Measurements from ENCODE around the gene MFSD12.

The MFSD12 gene

DNA sequence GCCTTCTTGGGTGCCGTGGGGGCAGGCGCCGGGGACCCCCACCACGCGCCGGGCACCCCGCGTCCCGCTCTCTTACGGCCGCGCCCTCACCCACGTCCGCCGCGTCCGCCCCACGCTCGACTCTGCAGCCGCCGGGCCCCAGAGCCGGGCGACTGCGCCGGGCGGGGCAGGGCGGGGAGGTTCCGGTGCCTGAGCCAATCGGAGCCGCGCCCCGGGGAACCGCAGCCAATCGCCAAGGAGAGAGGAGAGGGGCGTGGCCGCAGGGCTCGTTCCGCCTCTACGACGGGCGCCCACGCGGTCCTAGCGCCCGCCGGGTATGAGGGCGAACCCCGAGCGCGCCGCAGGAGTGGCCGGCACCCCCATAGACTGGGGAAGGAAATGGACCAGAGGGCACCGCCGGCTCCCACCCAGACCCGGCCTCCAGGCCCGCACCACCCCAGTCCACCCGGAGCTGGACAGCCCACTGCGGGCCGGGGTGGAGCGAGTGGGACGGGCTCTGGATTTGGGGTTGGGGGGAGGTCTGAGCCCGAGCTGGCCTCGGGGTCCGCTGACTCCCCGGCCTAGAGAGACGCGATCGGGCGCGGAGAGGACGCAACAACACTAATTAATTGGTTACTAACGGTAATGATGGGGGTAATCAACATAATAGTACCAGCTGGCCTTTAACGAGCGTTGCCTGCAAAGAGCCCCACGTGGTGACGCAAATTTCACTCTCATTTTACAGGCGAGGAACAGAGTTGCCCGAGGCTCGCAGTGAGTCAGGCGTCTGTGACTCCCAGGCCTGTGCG, at the start of gene MFSD12 (continued):
- TF ChIP-seq ZNF621 (tag by site-specific recombination; IDR thresholded peaks at IDR 0.05) (no peak), ZBTB48 (tag by site-specific recombination; IDR thresholded peaks at IDR 0.05) (no peak), ZNF112 (tag by site-specific recombination; IDR thresholded peaks at IDR 0.05) (no peak), HOXD13 (CRISPR knock-in tag; IDR thresholded peaks at IDR 0.05; ENCODE audit: borderline replicate concordance) (no peak), ZNF747 (tag by site-specific recombination; IDR thresholded peaks at IDR 0.05) (no peak), ZNF529 (tag by site-specific recombination; IDR thresholded peaks at IDR 0.05; ENCODE audit: insufficient replicate concordance) (no peak), ZNF138 (tag by site-specific recombination; IDR thresholded peaks at IDR 0.05; ENCODE audit: borderline replicate concordance) (no peak), EGR2 (tag by site-specific recombination; IDR thresholded peaks at IDR 0.05; ENCODE audit: low read depth) (peak; percentile 53), ZSCAN30 (tag by site-specific recombination; IDR thresholded peaks at IDR 0.05) (no peak; the same call in 1 of the 2 replicates), ZNF174 (tag by site-specific recombination; IDR thresholded peaks at IDR 0.05) (no peak), SP3 (tag by site-specific recombination; IDR thresholded peaks at IDR 0.05) (peak; percentile 98), ZBTB20 (tag by site-specific recombination; IDR thresholded peaks at IDR 0.05) (peak; percentile 35; the same call in 1 of the 2 replicates), ZNF510 (tag by site-specific recombination; IDR thresholded peaks at IDR 0.05; ENCODE audit: insufficient replicate concordance) (no peak), ZNF10 (tag by site-specific recombination; IDR thresholded peaks at IDR 0.05) (no peak), GLI2 (tag by site-specific recombination; IDR thresholded peaks at IDR 0.05; ENCODE audit: borderline replicate concordance, low read depth) (no peak), ZNF146 (tag by site-specific recombination; IDR thresholded peaks at IDR 0.05) (no peak), KLF16 (tag by site-specific recombination; IDR thresholded peaks at IDR 0.05) (peak; percentile 96), ZNF292 (tag by site-specific recombination; IDR thresholded peaks at IDR 0.05; ENCODE audit: borderline replicate concordance, low read depth) (no peak), ZNF585B (tag by site-specific recombination; IDR thresholded peaks at IDR 0.05) (no peak), ZNF335 (tag by site-specific recombination; conservative IDR thresholded peaks at IDR 0.05) (peak; percentile 99), ZNF626 (tag by site-specific recombination; IDR thresholded peaks at IDR 0.05) (no peak), ZNF416 (tag by site-specific recombination; IDR thresholded peaks at IDR 0.05) (no peak), ZNF571 (tag by site-specific recombination; IDR thresholded peaks at IDR 0.05) (no peak), PRDM1 (tag by site-specific recombination; IDR thresholded peaks at IDR 0.05) (0 out of 2 replicates have a peak, but pooled peaks have one; percentile 12), ZNF391 (tag by site-specific recombination; IDR thresholded peaks at IDR 0.05; ENCODE audit: borderline replicate concordance, low read depth) (peak; percentile 78; the same call in 1 of the 2 replicates)
- TF ChIP-seq, protein P1, sequence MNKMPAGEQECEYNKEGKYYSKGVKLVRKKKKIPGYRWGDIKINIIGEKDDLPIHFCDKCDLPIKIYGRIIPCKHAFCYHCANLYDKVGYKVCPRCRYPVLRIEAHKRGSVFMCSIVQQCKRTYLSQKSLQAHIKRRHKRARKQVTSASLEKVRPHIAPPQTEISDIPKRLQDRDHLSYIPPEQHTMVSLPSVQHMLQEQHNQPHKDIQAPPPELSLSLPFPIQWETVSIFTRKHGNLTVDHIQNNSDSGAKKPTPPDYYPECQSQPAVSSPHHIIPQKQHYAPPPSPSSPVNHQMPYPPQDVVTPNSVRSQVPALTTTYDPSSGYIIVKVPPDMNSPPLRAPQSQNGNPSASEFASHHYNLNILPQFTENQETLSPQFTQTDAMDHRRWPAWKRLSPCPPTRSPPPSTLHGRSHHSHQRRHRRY (tag by site-specific recombination; IDR thresholded peaks at IDR 0.05), result no peak
- TF ChIP-seq, protein P2, sequence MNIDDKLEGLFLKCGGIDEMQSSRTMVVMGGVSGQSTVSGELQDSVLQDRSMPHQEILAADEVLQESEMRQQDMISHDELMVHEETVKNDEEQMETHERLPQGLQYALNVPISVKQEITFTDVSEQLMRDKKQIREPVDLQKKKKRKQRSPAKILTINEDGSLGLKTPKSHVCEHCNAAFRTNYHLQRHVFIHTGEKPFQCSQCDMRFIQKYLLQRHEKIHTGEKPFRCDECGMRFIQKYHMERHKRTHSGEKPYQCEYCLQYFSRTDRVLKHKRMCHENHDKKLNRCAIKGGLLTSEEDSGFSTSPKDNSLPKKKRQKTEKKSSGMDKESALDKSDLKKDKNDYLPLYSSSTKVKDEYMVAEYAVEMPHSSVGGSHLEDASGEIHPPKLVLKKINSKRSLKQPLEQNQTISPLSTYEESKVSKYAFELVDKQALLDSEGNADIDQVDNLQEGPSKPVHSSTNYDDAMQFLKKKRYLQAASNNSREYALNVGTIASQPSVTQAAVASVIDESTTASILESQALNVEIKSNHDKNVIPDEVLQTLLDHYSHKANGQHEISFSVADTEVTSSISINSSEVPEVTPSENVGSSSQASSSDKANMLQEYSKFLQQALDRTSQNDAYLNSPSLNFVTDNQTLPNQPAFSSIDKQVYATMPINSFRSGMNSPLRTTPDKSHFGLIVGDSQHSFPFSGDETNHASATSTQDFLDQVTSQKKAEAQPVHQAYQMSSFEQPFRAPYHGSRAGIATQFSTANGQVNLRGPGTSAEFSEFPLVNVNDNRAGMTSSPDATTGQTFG (tag by site-specific recombination; IDR thresholded peaks at IDR 0.05; ENCODE audit: borderline replicate concordance), result no peak
- TF ChIP-seq, protein P3, sequence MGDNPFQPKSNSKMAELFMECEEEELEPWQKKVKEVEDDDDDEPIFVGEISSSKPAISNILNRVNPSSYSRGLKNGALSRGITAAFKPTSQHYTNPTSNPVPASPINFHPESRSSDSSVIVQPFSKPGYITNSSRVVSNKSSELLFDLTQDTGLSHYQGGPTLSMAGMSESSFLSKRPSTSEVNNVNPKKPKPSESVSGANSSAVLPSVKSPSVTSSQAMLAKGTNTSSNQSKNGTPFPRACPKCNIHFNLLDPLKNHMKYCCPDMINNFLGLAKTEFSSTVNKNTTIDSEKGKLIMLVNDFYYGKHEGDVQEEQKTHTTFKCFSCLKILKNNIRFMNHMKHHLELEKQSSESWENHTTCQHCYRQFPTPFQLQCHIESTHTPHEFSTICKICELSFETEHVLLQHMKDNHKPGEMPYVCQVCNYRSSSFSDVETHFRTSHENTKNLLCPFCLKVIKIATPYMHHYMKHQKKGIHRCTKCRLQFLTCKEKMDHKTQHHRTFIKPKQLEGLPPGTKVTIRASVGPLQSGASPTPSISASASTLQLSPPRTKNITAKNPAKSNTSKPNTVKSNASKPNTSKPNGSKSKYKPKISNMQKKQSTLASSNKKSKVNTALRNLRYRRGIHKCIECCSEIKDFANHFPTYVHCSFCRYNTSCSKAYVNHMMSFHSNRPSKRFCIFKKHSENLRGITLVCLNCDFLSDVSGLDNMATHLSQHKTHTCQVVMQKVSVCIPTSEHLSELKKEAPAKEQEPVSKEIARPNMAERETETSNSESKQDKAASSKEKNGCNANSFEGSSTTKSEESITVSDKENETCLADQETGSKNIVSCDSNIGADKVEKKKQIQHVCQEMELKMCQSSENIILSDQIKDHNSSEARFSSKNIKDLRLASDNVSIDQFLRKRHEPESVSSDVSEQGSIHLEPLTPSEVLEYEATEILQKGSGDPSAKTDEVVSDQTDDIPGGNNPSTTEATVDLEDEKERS (tag by site-specific recombination; IDR thresholded peaks at IDR 0.05), result no peak
- TF ChIP-seq, protein P4, sequence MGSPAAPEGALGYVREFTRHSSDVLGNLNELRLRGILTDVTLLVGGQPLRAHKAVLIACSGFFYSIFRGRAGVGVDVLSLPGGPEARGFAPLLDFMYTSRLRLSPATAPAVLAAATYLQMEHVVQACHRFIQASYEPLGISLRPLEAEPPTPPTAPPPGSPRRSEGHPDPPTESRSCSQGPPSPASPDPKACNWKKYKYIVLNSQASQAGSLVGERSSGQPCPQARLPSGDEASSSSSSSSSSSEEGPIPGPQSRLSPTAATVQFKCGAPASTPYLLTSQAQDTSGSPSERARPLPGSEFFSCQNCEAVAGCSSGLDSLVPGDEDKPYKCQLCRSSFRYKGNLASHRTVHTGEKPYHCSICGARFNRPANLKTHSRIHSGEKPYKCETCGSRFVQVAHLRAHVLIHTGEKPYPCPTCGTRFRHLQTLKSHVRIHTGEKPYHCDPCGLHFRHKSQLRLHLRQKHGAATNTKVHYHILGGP (tag by site-specific recombination; IDR thresholded peaks at IDR 0.05), result no peak

All from HEK293 (cell line).